Fibroblast of villous mesenchyme (primary cell): Measurements from ENCODE around the gene XYLT1. TPM values are rescaled to one million over a fixed set of nuclear protein-coding genes. Genes with fewer than 3 reads are reported as not detected.

Experiments
- DNase-seq: peaks from one replicate; pipeline ENCODE4 v3.0.0-alpha.2; 2010; ENCODE audit warnings: low read depth
- H3K4me3 ChIP-seq: 2 replicates; pipeline ENCODE4 v1.5.1; 2011; ENCODE audit warnings: low read depth, mild to moderate bottlenecking, low read length
- CTCF ChIP-seq: IDR thresholded peaks from 2 replicates; pipeline ENCODE4 v1.5.1; 2012; ENCODE audit warnings: low read depth, mild to moderate bottlenecking, low read length; ENCODE audit not compliant: insufficient read depth
- total RNA-seq: library from RNA; depleted of rRNA; stranded (reverse); fragments of >200 nt; gene quantifications from 2 replicates; pipeline ENCODE4 v1.2.3, GENCODE V29; 2012

XYLT1 gene
- total RNA-seq, 1 donor: 2.6 TPM

GRCh38 chr16:17377360-17378324 is 93.1 kb downstream of the XYLT1 start:
- H3K4me3 ChIP-seq: no peak overlapping the region
- TF ChIP-seq CTCF: no peak
- DNase-seq: no peak

- H3K4me3 ChIP-seq: no peak overlapping the region
- TF ChIP-seq CTCF: no peak
- DNase-seq: no peak
These were observed 95.1 kb downstream of the XYLT1 start for GRCh38 chr16:17375461-17376304.

GRCh38 chr16:17374668-17375255 is 96.0 kb downstream of the XYLT1 start:
- H3K4me3 ChIP-seq: no peak overlapping the region
- TF ChIP-seq CTCF: no peak
- no peak for DNase-seq

- TF ChIP-seq CTCF: no peak
- DNase-seq: no peak
- H3K4me3 ChIP-seq: no peak overlapping the region
These were observed 97.2 kb downstream of the XYLT1 start for GRCh38 chr16:17373533-17373932.

- TF ChIP-seq CTCF: no peak
- H3K4me3 ChIP-seq: no peak overlapping the region
- no peak for DNase-seq
These were observed 98.4 kb downstream of the XYLT1 start for GRCh38 chr16:17372386-17372785.

- no peak overlapping the region for H3K4me3 ChIP-seq
- no peak for TF ChIP-seq CTCF
- no peak for DNase-seq
These were observed 99.5 kb downstream of the XYLT1 start for GRCh38 chr16:17371299-17371698.
